Naive thymus-derived CD8-positive, alpha-beta T cell (primary cell): Measurements from ENCODE around the gene RPS17. TPM values are rescaled to one million over a fixed set of nuclear protein-coding genes. Genes with fewer than 3 reads are reported as not detected.

Experiments
- ATAC-seq, 2 donors: fragments of 150-1000 bp; cut with Tn5 transposase in 1 of 2; sonication (Bioruptor Pico), chemical (Tn5 transposase) in 1 of 2; 1 replicate in 1 of 2; 2 replicates in 1 of 2; pipeline ENCODE4 v1.10.0; 2021; ENCODE audit warnings: mild to moderate bottlenecking in 2 of 2, moderate library complexity in 2 of 2
- POLR2A ChIA-PET: fragments of 350-600 bp; sonication (Branson Sonifier 250); formaldehyde crosslinking; loops from one replicate; lab custom pipeline; 2021; ENCODE audit warnings: antibody characterized with exemption; lab: Charles Lee
- DNase-seq, 10 donors: peaks; one replicate each; pipeline versions ENCODE4 v3.0.0 to v3.0.0-alpha.2; 2020 to 2022
- H3K27ac Mint-ChIP-seq, 10 donors: one replicate each; pipeline ENCODE4 v1.8.0; 2020 to 2022; ENCODE audit warnings: mild to moderate bottlenecking in 10 of 10, mixed read lengths in 10 of 10, moderate library complexity in 4 of 10, inconsistent platforms in 1 of 10
- H3K27me3 Mint-ChIP-seq, 5 donors: one replicate each; pipeline ENCODE4 v1.8.0; 2021 to 2022; ENCODE audit warnings: mixed read lengths in 5 of 5
- H3K36me3 Mint-ChIP-seq, 3 donors: one replicate each; pipeline ENCODE4 v1.8.0; 2020 to 2022; ENCODE audit warnings: mixed read lengths in 3 of 3, mild to moderate bottlenecking in 2 of 3, inconsistent platforms in 1 of 3
- H3K4me1 Mint-ChIP-seq, 4 donors: one replicate each; pipeline ENCODE4 v1.8.0; 2021 to 2022; ENCODE audit warnings: mixed read lengths in 4 of 4
- H3K4me3 Mint-ChIP-seq, 10 donors: one replicate each; pipeline ENCODE4 v1.8.0; 2020 to 2022; ENCODE audit warnings: mild to moderate bottlenecking in 10 of 10, mixed read lengths in 10 of 10, moderate library complexity in 6 of 10, inconsistent platforms in 1 of 10
- H3K9me3 Mint-ChIP-seq, 9 donors: one replicate each; pipeline ENCODE4 v1.8.0; 2020 to 2022; ENCODE audit warnings: mixed read lengths in 9 of 9, mild to moderate bottlenecking in 3 of 9, inconsistent platforms in 1 of 9, moderate library complexity in 1 of 9
- polyA plus RNA-seq, 3 donors: library from polyadenylated mRNA; unstranded; fragments of 300-500 nt; fragmentation: Illumina TruSeq; gene quantifications; one replicate each; pipeline ENCODE4 v1.2.3, GENCODE V29; 2021
- total RNA-seq, 8 experiments: library from RNA in 2 of 8; stranded (reverse) in 2 of 8; gene quantifications; one replicate each; pipeline ENCODE4 v1.2.3 and lab custom pipeline; 2021 to 2026

Gene RPS17
- total and polyA plus RNA-seq, 5 experiments from 2014 or later: 1,585 to 2,201 (median 2,010) TPM

GRCh38 chr15:82566690-82567089 is 26.4 kb upstream of the RPS17 start:
- peaks cover 0 to 6% (median 2%) of the 10 kb centered on the region in 5 donors for H3K27me3 Mint-ChIP-seq

GRCh38 chr15:82558502-82558901 is 18.2 kb upstream of the RPS17 start:
- no peak overlapping the region for H3K4me3 Mint-ChIP-seq
- H3K27ac Mint-ChIP-seq: peak overlapping the region in 1 of 10 donors; percentile 44
- POLR2A ChIA-PET: interaction anchor here (2.0 kb wide), 1 partner anchor 17 kb away, joined by 7 read pairs; the partner anchor contains the start of gene RPS17
- no peak for DNase-seq
- no peaks in the 10 kb centered on the region for H3K9me3 Mint-ChIP-seq
- ATAC-seq: no peak
- no peaks in the 10 kb centered on the region for H3K36me3 Mint-ChIP-seq
- no peaks in the 10 kb centered on the region for H3K4me1 Mint-ChIP-seq
- H3K27me3 Mint-ChIP-seq: peaks cover 0 to 7% (median 0%) of the 10 kb centered on the region in 5 donors

More at GRCh38 chr15:82566690-82567089, 26.4 kb upstream of the RPS17 start:
- H3K4me3 Mint-ChIP-seq: no peak overlapping the region
- H3K4me1 Mint-ChIP-seq: no peaks in the 10 kb centered on the region
- peaks cover 0 to 4% (median 4%) of the 10 kb centered on the region in 3 donors for H3K36me3 Mint-ChIP-seq
- no peak overlapping the region for H3K27ac Mint-ChIP-seq
- H3K9me3 Mint-ChIP-seq: no peaks in the 10 kb centered on the region
- POLR2A ChIA-PET: no interaction called here
- ATAC-seq: no peak
- DNase-seq: no peak

GRCh38 chr15:82556315-82557035 is 16.2 kb upstream of the RPS17 start:
- POLR2A ChIA-PET: no interaction called here
- peaks cover 0 to 4% (median 0%) of the 10 kb centered on the region in 3 donors for H3K36me3 Mint-ChIP-seq
- peaks cover 0 to 9% (median 0%) of the 10 kb centered on the region in 5 donors for H3K27me3 Mint-ChIP-seq
- DNase-seq: no peak
- H3K4me1 Mint-ChIP-seq: no peaks in the 10 kb centered on the region
- no peak overlapping the region for H3K27ac Mint-ChIP-seq
- H3K4me3 Mint-ChIP-seq: no peak overlapping the region
- no peaks in the 10 kb centered on the region for H3K9me3 Mint-ChIP-seq
- no peak for ATAC-seq

- DNase-seq: no peak
- POLR2A ChIA-PET: no interaction called here
- Mint-ChIP-seq H3K27ac (no peak overlapping the region), H3K4me1 (no peaks in the 10 kb centered on the region), H3K36me3 (peaks cover 0 to 4% (median 4%) of the 10 kb centered on the region in 3 donors), H3K4me3 (no peak overlapping the region), H3K27me3 (peaks cover 0 to 7% (median 0%) of the 10 kb centered on the region in 5 donors), H3K9me3 (no peaks in the 10 kb centered on the region)
- no peak for ATAC-seq
Measured at GRCh38 chr15:82554849-82555248, 14.6 kb upstream of the RPS17 start.

- H3K4me3 Mint-ChIP-seq: no peak overlapping the region
- peaks cover 0 to 7% (median 0%) of the 10 kb centered on the region in 5 donors for H3K27me3 Mint-ChIP-seq
- no peak overlapping the region for H3K27ac Mint-ChIP-seq
- H3K9me3 Mint-ChIP-seq: no peaks in the 10 kb centered on the region
- H3K36me3 Mint-ChIP-seq: peaks cover 0 to 4% (median 4%) of the 10 kb centered on the region in 3 donors
- no peaks in the 10 kb centered on the region for H3K4me1 Mint-ChIP-seq
- DNase-seq (no peak), ATAC-seq (no peak)
- POLR2A ChIA-PET: no interaction called here
Measured at GRCh38 chr15:82554351-82554750, 14.1 kb upstream of the RPS17 start.

- no peaks in the 10 kb centered on the region for H3K9me3 Mint-ChIP-seq
- H3K27me3 Mint-ChIP-seq: peaks cover 0 to 7% (median 0%) of the 10 kb centered on the region in 5 donors
- no peaks in the 10 kb centered on the region for H3K4me1 Mint-ChIP-seq
- DNase-seq (no peak), ATAC-seq (no peak)
- no peak overlapping the region for H3K4me3 Mint-ChIP-seq
- no peak overlapping the region for H3K27ac Mint-ChIP-seq
- peaks cover 0 to 4% (median 4%) of the 10 kb centered on the region in 3 donors for H3K36me3 Mint-ChIP-seq
- POLR2A ChIA-PET: interaction anchor here (0.6 to 1.8 kb wide), 2 partner anchors 13 to 592 kb away, joined by 6 to 7 read pairs; partner anchors contain the start of gene RPS17
Measured at GRCh38 chr15:82553846-82554245, 13.6 kb upstream of the RPS17 start.

GRCh38 chr15:82552861-82553260 is 12.6 kb upstream of the RPS17 start:
- DNase-seq: no peak
- H3K27ac Mint-ChIP-seq: peak overlapping the region in 1 of 10 donors; percentile 64
- H3K4me1 Mint-ChIP-seq: no peaks in the 10 kb centered on the region
- no peaks in the 10 kb centered on the region for H3K9me3 Mint-ChIP-seq
- peaks cover 0 to 7% (median 0%) of the 10 kb centered on the region in 5 donors for H3K27me3 Mint-ChIP-seq
- no peak for ATAC-seq
- peaks cover 0 to 4% (median 4%) of the 10 kb centered on the region in 3 donors for H3K36me3 Mint-ChIP-seq
- POLR2A ChIA-PET: interaction anchor here (0.5 to 1.8 kb wide), 2 partner anchors 12 to 273 kb away, joined by 3 to 6 read pairs; partner anchors contain the start of gene RPS17
- no peak overlapping the region for H3K4me3 Mint-ChIP-seq

- no peaks in the 10 kb centered on the region for H3K4me1 Mint-ChIP-seq
- DNase-seq (no peak), ATAC-seq (no peak)
- peaks cover 0 to 4% (median 4%) of the 10 kb centered on the region in 3 donors for H3K36me3 Mint-ChIP-seq
- no peaks in the 10 kb centered on the region for H3K9me3 Mint-ChIP-seq
- POLR2A ChIA-PET: no interaction called here
- H3K27ac Mint-ChIP-seq: peak overlapping the region in 2 of 10 donors; percentile 9 to 10
- H3K27me3 Mint-ChIP-seq: peaks cover 0 to 2% (median 0%) of the 10 kb centered on the region in 5 donors
- no peak overlapping the region for H3K4me3 Mint-ChIP-seq
Measured at GRCh38 chr15:82551646-82552247, 11.5 kb upstream of the RPS17 start.

GRCh38 chr15:82549199-82549665 is 9.0 kb upstream of the RPS17 start:
- Mint-ChIP-seq H3K9me3 (no peaks in the 10 kb centered on the region), H3K27me3 (peaks cover 0 to 2% (median 0%) of the 10 kb centered on the region in 5 donors), H3K4me3 (no peak overlapping the region), H3K4me1 (no peaks in the 10 kb centered on the region), H3K27ac (no peak overlapping the region), H3K36me3 (peaks cover 0 to 4% (median 4%) of the 10 kb centered on the region in 3 donors)
- ATAC-seq: no peak
- POLR2A ChIA-PET: interaction anchor here (0.6 kb wide), 1 partner anchor 12 kb away, joined by 3 read pairs; no protein-coding TSS in a partner anchor
- no peak for DNase-seq

GRCh38 chr15:82548700-82549099 is 8.4 kb upstream of the RPS17 start:
- H3K27ac Mint-ChIP-seq: no peak overlapping the region
- POLR2A ChIA-PET: interaction anchor here (0.6 kb wide), 1 partner anchor 13 kb away, joined by 3 read pairs; no protein-coding TSS in a partner anchor
- no peak overlapping the region for H3K4me3 Mint-ChIP-seq

GRCh38 chr15:82545478-82545877 is 5.2 kb upstream of the RPS17 start:
- no peaks in the 10 kb centered on the region for H3K27me3 Mint-ChIP-seq
- H3K4me3 Mint-ChIP-seq: no peak overlapping the region
- H3K27ac Mint-ChIP-seq: peak overlapping the region in 1 of 10 donors; percentile 35
- H3K9me3 Mint-ChIP-seq: no peaks in the 10 kb centered on the region
- H3K36me3 Mint-ChIP-seq: no peaks in the 10 kb centered on the region
- ATAC-seq (no peak), DNase-seq (no peak)
- peaks cover 5 to 14% (median 11%) of the 10 kb centered on the region in 4 donors for H3K4me1 Mint-ChIP-seq
- POLR2A ChIA-PET: no interaction called here

More at GRCh38 chr15:82548700-82549099, 8.4 kb upstream of the RPS17 start:
- Mint-ChIP-seq H3K36me3 (peaks cover 0 to 4% (median 4%) of the 10 kb centered on the region in 3 donors), H3K4me1 (no peaks in the 10 kb centered on the region), H3K27me3 (peaks cover 0 to 2% (median 0%) of the 10 kb centered on the region in 5 donors), H3K9me3 (no peaks in the 10 kb centered on the region)
- ATAC-seq: no peak
- DNase-seq: no peak

GRCh38 chr15:82545002-82545401 is 4.7 kb upstream of the RPS17 start:
- H3K9me3 Mint-ChIP-seq: no peaks in the 10 kb centered on the region
- ATAC-seq: no peak
- no peaks in the 10 kb centered on the region for H3K36me3 Mint-ChIP-seq
- peaks cover 5 to 15% (median 11%) of the 10 kb centered on the region in 4 donors for H3K4me1 Mint-ChIP-seq
- no peaks in the 10 kb centered on the region for H3K27me3 Mint-ChIP-seq
- H3K27ac Mint-ChIP-seq: no peak overlapping the region
- H3K4me3 Mint-ChIP-seq: no peak overlapping the region
- DNase-seq: no peak
- POLR2A ChIA-PET: no interaction called here
